ENCODE data around the gene FBXO48.

DNA sequence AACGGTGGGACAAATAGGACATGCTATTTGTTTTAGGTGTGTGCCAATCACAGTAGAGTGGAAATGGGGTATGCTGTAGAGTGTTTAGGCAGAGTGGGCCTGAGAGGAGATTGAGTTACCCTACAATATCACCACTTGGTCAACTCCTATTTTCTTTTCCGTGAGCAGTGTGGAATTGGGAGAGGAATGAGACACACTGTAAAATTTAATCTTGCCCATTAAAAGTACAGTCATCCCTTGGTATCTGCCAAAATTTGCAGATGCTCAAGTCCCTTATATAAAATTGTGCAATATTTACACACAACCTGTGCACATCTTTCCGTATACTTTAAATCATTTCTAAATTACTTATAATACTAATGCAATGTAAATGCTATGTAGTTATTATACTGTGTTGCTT lies 12.4 kb downstream of the FBXO48 start:
- TF ChIP-seq, protein P1, sequence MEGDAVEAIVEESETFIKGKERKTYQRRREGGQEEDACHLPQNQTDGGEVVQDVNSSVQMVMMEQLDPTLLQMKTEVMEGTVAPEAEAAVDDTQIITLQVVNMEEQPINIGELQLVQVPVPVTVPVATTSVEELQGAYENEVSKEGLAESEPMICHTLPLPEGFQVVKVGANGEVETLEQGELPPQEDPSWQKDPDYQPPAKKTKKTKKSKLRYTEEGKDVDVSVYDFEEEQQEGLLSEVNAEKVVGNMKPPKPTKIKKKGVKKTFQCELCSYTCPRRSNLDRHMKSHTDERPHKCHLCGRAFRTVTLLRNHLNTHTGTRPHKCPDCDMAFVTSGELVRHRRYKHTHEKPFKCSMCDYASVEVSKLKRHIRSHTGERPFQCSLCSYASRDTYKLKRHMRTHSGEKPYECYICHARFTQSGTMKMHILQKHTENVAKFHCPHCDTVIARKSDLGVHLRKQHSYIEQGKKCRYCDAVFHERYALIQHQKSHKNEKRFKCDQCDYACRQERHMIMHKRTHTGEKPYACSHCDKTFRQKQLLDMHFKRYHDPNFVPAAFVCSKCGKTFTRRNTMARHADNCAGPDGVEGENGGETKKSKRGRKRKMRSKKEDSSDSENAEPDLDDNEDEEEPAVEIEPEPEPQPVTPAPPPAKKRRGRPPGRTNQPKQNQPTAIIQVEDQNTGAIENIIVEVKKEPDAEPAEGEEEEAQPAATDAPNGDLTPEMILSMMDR (optimal IDR thresholded peaks at IDR 0.05 in 1 of 3, IDR thresholded peaks at IDR 0.05 in 1 of 3, conservative IDR thresholded peaks at IDR 0.05 in 1 of 3; ENCODE audit: extremely low read depth in 1 of 3, insufficient read depth in 2 of 3, low read length in 3 of 3), result no peak
- TF ChIP-seq EZH2 (IDR thresholded peaks at IDR 0.05; ENCODE audit: low read length), result no peak
